NT2/D1 (cell line): ENCODE results near the gene FNDC3B.

Source experiments
- SUZ12 ChIP-seq: IDR thresholded peaks from 2 replicates; pipeline ENCODE4 v1.6.1; 2011; ENCODE audit not compliant: insufficient read length, insufficient read depth; ENCODE audit errors: extremely low read depth
- YY1 ChIP-seq: IDR thresholded peaks from 2 replicates; pipeline ENCODE4 v1.6.1; 2011; ENCODE audit not compliant: insufficient read length, insufficient read depth

DNA sequence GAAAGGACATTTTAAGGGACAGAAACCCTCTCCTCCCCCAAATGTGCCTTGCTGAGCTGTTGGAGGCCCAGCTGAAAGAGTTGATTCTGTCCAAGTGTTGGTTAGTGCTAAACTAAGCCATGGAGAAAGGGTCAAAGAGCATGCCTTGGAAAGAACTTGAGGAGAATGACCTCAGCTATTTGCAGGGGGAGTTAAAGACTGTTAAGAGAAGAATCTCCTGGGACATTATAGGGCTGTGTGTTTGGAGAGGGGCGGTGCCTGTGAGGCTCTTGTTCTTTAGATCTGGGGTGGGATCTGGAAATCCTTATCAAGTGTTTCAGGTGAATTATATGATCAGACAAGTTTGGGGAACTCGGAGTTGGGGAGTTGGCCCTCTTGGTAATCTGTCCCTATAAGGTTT is 13.0 kb downstream of the FNDC3B start:
- TF ChIP-seq SUZ12 (no peak), YY1 (no peak)
